ENCODE data around the gene LCLAT1.

Gene LCLAT1

DNA sequence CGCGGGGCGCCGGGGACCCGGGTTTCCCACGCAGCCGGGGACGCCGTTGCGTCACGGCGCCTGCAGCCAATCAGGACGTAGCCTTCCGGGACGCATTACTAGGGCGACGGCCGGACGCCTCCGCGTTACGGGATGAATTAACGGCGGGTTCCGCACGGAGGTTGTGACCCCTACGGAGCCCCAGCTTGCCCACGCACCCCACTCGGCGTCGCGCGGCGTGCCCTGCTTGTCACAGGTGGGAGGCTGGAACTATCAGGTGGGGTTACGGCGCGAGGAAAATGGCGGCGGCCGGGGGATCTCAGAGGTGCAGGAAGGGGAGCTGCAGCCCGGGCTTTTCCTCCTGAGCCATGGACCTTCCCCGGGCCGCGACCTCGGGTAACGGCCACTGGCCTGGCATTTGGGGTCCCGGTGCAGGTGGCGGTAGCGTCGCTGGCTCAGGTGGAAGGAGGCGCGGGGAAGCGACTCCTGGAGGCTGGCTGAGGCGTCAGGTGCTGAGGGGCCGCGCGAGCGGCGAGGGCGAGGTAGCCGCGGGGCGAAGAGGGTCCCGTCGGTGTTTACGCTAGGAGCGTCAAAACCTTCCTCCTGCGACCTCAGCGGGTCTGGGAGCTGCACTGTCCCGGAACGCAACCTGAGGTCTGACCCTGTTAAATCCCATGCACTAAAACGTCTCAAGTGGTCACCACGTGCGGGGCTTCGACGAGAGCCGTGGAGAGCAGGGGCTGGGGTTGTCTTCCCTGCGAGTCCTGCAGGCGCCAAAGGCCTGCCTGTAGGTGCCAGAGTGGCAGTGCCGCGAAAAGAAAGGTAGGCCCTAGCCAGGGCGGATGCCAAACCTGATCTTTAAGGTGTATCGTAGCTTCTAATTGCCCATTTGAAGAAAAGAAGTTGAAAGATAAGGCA lies at the start of gene LCLAT1:
TSS of gene LCLAT1 (plus strand) at position 98 of the 897 bp plus-strand sequence. CDS start 78,345 bp downstream, outside the sequence.
- no peak for DNase-seq

GRCh38 chr2:30398084-30398873 lies 48.8 kb upstream of the LCLAT1 start:
- DNase-seq = no peak

GRCh38 chr2:30400151-30400954 lies 46.7 kb upstream of the LCLAT1 start:
- DNase-seq = no peak

DNA sequence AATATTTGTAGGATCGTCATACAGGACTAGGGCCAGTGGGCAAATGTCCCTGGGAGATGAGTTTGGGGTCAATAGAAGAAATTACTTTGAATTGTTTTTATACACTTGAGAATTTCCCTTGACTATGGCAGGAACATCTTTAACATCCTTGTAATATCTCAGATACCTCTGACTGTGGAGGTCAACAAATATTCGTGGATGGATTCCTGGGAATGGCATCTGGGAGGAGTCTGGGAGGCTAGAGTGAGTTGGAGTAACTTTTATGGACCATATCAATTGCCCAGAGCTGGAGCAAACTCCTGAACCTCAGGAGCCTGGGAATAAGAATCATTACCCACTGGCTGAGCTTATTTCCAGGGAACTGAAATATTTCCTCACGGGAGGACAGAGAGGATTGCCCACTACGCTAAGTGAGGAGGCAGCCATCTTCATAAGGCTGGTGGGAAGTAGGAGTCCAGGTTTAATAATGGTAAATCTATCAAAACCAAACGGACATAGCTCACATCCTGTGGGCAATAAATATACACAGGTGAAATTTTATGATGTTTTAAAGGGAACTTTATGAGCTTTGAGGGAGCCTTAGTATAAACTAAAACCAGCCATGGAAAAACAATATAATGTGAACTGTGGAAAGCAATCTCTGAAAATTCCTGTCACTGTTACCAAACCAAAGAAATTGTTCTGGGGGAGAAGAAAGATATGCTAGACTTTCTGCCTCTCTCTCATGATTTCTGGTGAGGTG lies 44.4 kb upstream of the LCLAT1 start:
- no peak for DNase-seq

DNA sequence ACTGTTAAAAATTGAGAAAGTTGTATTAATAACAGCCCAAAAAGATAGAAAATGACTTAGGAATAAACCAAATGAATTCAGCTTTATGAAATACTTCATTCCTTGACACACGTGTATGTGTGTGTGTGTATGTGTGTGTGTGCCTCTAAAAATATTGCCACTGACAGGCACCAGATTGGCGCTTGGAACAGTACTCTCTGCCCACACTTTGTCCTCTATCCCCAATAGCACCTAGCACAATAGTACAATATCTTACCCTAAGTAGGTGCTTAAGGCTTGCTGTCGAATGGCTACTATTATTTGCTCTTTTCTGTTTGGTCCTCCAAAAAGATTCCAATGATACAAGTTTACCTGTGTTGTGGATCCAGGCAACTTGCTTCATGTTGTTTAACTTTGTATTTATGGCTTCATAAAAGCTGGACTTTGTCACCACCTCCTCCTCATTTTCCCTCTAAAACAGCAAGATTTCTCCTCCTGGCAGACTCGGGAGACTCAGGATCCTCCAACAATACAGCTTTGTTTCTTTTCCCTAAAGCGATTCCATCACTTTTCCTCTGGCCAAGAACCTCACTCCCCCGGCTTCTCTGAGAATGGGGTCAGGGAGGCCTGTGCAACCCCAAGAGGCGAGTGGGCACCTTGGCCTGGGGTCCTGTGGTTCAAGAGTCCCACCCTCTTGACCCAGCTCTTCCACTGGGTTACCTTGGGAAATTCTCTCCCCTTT lies 43.3 kb upstream of the LCLAT1 start:
- DNase-seq = no peak

DNA sequence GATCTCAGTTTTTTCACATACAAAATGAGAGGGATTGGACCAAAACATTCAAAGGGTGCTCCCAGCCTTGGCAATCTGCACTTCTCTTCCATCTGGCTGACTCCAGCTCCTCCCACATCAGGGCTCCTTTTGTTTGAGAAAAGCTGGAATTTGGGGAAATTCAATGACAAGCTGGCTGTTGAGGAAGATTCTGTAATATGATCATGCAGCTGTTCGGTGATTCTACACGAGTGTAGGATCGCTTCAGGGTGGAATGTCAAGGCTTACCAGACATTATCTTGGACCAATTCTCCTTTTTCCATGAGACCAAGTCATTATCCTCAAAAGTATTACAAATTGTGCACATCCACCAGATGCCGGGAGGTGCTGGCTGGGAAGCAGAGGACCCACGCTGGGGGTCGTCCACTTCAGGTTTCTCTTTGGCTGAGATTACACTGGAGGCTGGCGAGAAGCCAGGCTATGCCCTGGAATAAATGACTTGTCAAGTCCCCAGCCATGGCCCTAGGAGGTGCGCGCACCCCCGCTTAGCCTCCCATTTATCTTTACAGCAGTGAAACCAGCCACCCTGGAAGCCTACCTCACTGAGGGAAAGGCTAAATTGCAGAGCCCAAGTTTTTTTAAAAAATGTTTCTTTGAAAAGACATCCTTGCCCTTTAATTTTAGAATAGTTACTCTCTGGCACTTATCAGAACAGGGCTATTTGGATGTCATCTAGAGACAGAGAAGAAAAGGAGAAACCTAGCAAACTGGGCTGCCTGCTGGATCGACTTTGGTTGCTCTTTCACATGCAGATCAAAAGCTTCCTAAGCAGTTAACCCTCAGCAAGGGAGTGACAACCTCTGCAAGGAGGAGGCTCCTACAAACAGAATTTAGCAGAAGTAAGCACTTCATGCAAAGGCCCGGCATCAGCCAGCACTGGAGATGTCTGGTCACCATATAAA lies 42.5 kb upstream of the LCLAT1 start:
- DNase-seq = no peak

DNA sequence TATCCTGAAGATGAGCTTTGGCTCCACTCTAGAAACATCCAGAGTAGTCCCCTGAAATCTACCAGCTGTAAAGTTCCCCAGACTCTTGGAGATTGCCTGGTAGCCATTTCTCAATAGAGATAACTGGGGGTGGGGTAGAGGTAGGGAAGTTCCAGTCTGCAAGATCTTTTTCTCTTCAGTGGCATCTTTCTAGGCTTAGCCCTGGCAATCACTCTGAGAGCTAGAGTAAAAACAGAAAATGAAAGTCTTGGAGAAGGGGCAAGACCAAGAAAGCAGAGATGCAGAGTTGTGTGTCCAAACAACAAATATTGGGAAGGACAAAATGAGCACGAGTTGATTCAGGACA lies 41.8 kb upstream of the LCLAT1 start:
- no peak for DNase-seq

- no peak for DNase-seq
Observed at GRCh38 chr2:30406853-30407252, 40.2 kb upstream of the LCLAT1 start.

- no peak for DNase-seq
Observed at GRCh38 chr2:30408961-30409387, 38.1 kb upstream of the LCLAT1 start.

GRCh38 chr2:30410217-30410616 lies 36.8 kb upstream of the LCLAT1 start:
- DNase-seq = peak; percentile 61

DNA sequence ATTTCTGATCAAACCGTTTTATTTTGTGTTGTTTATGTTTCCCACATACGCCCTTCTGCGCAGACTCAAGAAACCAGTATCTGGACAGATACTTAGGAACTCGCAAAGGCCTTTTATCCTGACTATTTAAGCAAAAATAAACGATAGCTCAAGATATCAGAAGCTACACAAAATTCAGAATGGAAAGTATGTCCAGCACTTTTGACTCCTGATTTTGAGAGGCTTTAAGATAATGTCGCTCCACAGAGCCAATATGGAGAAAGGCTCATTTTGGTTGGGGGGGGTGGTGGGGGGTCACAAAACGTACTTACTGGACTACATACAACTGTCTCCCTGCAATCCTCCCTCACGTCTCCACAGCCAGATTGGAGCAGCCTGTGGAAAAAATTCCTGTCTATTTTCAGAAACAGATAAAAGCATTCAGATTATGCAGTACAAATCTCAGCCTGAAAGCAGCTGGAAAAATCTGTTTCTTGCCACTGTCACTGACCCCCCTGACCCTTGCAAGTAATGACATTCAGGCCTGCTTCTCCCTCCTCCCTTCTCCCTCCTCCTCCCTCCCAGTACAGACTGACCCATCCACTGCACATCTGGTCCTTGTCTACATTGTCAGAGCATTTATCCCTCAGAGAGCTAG lies 34.9 kb upstream of the LCLAT1 start:
- no peak for DNase-seq

- no peak for DNase-seq
Observed at GRCh38 chr2:30412684-30413570, 34.1 kb upstream of the LCLAT1 start.

DNA sequence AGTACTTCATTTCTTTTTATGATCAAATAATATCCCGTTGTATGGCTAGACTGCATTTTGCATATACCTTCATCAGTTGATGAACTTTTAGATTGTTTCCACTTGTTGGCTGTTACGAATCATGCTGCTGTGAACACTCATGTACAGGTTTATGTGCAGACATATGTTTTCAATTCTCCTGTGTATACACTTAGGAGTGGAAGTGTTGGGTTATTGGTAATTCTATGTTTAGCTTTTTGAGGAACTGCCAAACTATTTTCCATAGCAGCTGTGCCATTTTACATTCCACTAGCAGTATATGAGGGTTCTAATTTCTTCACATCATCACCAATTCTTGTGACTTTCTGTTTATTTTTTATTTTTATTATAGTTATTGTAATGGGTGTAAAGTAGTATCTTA lies 32.1 kb upstream of the LCLAT1 start:
- no peak for DNase-seq

- DNase-seq = no peak
Observed at GRCh38 chr2:30417253-30417652, 29.8 kb upstream of the LCLAT1 start.

- no peak for DNase-seq
Observed at GRCh38 chr2:30421026-30421603, 25.9 kb upstream of the LCLAT1 start.

DNA sequence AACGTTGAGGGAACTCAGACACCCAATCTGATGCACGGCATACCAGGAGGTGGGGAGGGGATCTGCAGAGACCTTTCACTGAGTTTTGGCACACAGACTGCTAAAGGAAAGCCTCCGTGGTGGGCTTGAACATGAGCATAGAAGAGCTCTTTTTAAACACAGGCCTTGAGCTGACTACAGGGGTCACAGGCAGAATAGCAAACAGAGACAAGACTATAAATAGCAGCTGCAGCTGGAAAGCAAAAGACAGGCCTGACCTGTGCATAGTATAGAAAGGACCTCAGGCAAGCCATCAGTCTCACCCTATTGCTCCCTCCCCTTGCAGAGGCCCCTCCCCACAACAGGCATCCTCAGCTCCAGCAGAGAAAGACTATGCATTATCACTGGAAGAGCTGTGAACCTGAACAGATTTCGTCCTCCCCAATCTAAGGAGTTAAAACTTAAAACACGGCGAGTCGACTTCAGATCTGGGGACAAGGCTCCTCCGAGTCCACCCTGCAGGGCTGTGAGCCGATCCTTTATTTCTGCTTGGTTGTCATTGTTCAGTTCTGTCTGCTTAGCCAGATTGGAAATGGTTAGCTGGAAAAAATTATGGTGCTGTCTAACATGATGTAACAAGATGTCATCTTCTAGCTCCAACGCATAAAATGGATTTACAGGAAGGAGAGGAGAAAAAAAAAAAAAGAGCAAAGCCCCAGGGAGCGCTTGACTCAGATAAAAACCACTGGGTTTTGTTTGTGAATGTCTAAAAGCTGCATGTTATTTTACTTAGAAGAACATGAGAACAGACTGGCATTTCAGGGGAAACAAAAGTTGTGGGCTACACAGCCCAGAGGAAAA lies 25.2 kb upstream of the LCLAT1 start:
- no peak for DNase-seq

DNA sequence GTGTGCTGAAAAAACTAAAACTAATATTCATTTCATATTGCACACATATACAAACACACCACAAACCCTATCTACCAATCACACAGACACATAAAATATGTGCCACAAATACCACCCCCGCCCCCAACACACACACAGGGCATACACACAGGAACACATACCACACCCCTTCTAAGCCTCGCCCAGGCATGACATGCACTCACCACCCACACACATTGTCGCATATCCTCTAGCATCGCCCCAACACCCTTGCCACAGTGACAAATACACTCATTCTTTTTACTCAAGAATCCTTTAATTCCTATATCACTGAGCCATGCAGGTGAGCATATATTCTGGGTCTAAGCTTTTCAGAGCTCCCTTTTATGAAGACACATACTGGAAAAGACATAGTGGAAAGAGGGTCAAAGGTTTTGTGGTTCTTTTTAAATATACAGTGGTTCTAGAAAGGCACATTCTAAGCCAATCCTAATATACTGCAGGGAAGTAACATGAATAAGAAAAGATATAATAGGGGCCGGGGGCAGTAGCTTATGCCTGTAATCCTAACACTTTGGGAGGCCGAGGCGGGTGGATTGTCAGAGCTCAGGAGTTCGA lies 24.5 kb upstream of the LCLAT1 start:
- no peak for DNase-seq
